HepG2 (cell line): Measurements from ENCODE around the gene EEPD1. TPM values are rescaled to one million over a fixed set of nuclear protein-coding genes. Genes with fewer than 3 reads are reported as not detected.

Experiments used
- AHR ChIP-seq: IDR thresholded peaks from 2 replicates; pipeline ENCODE4 v1.6.1; 2018; ENCODE audit warnings: missing genetic modification reagents, missing compliant biosample characterization
- ARNT2 ChIP-seq: sonication (generic); formaldehyde crosslinking; IDR thresholded peaks from 2 replicates; pipeline ENCODE4 v1.8.0; 2022; ENCODE audit warnings: mild to moderate bottlenecking, low read depth, missing genetic modification reagents, moderate library complexity
- ATF7-NPFF ChIP-seq: sonication (generic); formaldehyde crosslinking; IDR thresholded peaks from 2 replicates; pipeline ENCODE4 v1.8.1; 2023; ENCODE audit warnings: mild to moderate bottlenecking, low read depth, missing genetic modification reagents, moderate library complexity
- HDAC2 ChIP-seq: sonication (generic); formaldehyde crosslinking; IDR thresholded peaks from 2 replicates; pipeline ENCODE4 v1.4.0; 2020; ENCODE audit warnings: missing genetic modification reagents
- KIAA2018 ChIP-seq: sonication (generic); formaldehyde crosslinking; IDR thresholded peaks from 2 replicates; pipeline ENCODE4 v1.5.0; 2020; ENCODE audit warnings: mild to moderate bottlenecking, missing genetic modification reagents, borderline replicate concordance
- KLF9 ChIP-seq: IDR thresholded peaks from 2 replicates; pipeline ENCODE4 v1.6.1; 2016; ENCODE audit warnings: low read depth
- NR2F6 ChIP-seq, 2 experiments: IDR thresholded peaks; 2 replicates each; pipeline ENCODE4 v1.6.1; 2016; ENCODE audit warnings: antibody characterized with exemption in 1 of 2, mild to moderate bottlenecking in 1 of 2
- PATZ1 ChIP-seq: sonication (generic); formaldehyde crosslinking; IDR thresholded peaks from 2 replicates; pipeline ENCODE4 v1.4.0; 2020; ENCODE audit warnings: missing genetic modification reagents
- SAFB2 ChIP-seq: sonication (generic); formaldehyde crosslinking; IDR thresholded peaks from 2 replicates; pipeline ENCODE4 v1.5.1; 2020; ENCODE audit warnings: missing genetic modification reagents, low read depth, mild to moderate bottlenecking, borderline replicate concordance
- SMAD3 ChIP-seq: sonication (generic); formaldehyde crosslinking; IDR thresholded peaks from 2 replicates; pipeline ENCODE4 v1.4.0; 2020; ENCODE audit warnings: missing genetic modification reagents
- ZFY ChIP-seq: sonication (generic); formaldehyde crosslinking; IDR thresholded peaks from 2 replicates; pipeline ENCODE4 v1.4.0; 2020; ENCODE audit warnings: missing genetic modification reagents
- ZNF138 ChIP-seq: sonication (generic); formaldehyde crosslinking; IDR thresholded peaks from 2 replicates; pipeline ENCODE4 v1.5.0; 2020; ENCODE audit warnings: mild to moderate bottlenecking, low read depth, missing genetic modification reagents
- ZNF205 ChIP-seq: IDR thresholded peaks from 2 replicates; pipeline ENCODE4 v1.6.1; 2018; ENCODE audit warnings: missing biosample characterization, missing genetic modification reagents
- ZNF326 ChIP-seq: sonication (generic); formaldehyde crosslinking; IDR thresholded peaks from 2 replicates; pipeline ENCODE4 v1.4.0; 2020; ENCODE audit warnings: missing genetic modification reagents, borderline replicate concordance
- ZNF589 ChIP-seq: sonication (generic); formaldehyde crosslinking; conservative IDR thresholded peaks from 2 replicates; pipeline ENCODE4 v1.8.0; 2022; ENCODE audit warnings: mild to moderate bottlenecking, moderate library complexity, missing genetic modification reagents
- polyA plus RNA-seq, 8 experiments: library from polyadenylated mRNA; depleted of rRNA in 3 of 8; stranded (reverse) in 7 of 8; unstranded in 1 of 8; fragments of >200 nt; fragmentation: Illumina TruSeq in 4 of 8; extraction: Trizol in 4 of 8; gene quantifications; 2 replicates each; pipeline versions ENCODE4 v1.2.1 to v1.2.3, GENCODE V29; 2011 to 2016; ENCODE audit warnings: low read depth in 4 of 8, missing spikeins in 1 of 8, mixed read lengths in 1 of 8; ENCODE audit not compliant: insufficient read depth in 1 of 8
- total RNA-seq, 5 experiments: library from RNA; depleted of rRNA; stranded (reverse); fragments of >200 nt; fragmentation: Illumina TruSeq; extraction: Trizol; gene quantifications; 2 replicates each; pipeline ENCODE4 v1.2.3, GENCODE V29; 2016; ENCODE audit warnings: low read depth in 1 of 5

The EEPD1 gene
- total and polyA plus RNA-seq, 2 of the 13 experiments (the other 11 are each of a cell fraction or from before 2014, with no cell fraction given), result 10.1 to 16.4 TPM

GRCh38 chr7:36289833-36290661 is 137.0 kb downstream of the EEPD1 start (continued):
- TF ChIP-seq PATZ1 (CRISPR knock-in tag), result peak; percentile 61
- peak; percentile 41; the same call in 1 of the 2 replicates for TF ChIP-seq ATF7-NPFF
- peak; percentile 50; the same call in 1 of the 2 replicates for TF ChIP-seq ZNF205
- peak; percentile 86 for TF ChIP-seq HDAC2 (CRISPR knock-in tag)
- no peak for TF ChIP-seq ZNF138 (CRISPR knock-in tag)
- no peak; the same call in 1 of the 2 replicates for TF ChIP-seq AHR
- TF ChIP-seq NR2F6 (IDR thresholded peaks at IDR 0.05), result peak; percentile 95
- peak; percentile 95 for TF ChIP-seq NR2F6 (CRISPR knock-in tag; IDR thresholded peaks at IDR 0.05)
- peak; percentile 33; the same call in 1 of the 2 replicates for TF ChIP-seq ZFY (CRISPR knock-in tag)
- TF ChIP-seq ARNT2 (CRISPR knock-in tag), result peak; percentile 61; the same call in 1 of the 2 replicates
- 0 out of 2 replicates have a peak, but pooled peaks have one; percentile 59 for TF ChIP-seq ZNF589 (CRISPR knock-in tag)
- no peak for TF ChIP-seq KLF9 (CRISPR knock-in tag)
- no peak; the same call in 1 of the 2 replicates for TF ChIP-seq SAFB2 (CRISPR knock-in tag)
- TF ChIP-seq SMAD3 (CRISPR knock-in tag), result peak; percentile 81; the same call in 1 of the 2 replicates
- no peak for TF ChIP-seq KIAA2018 (CRISPR knock-in tag)
- TF ChIP-seq ZNF326 (CRISPR knock-in tag), result no peak
